H9 (cell line): ENCODE data around the gene NFIX. TPM values are rescaled to one million over a fixed set of nuclear protein-coding genes. Genes with fewer than 3 reads are reported as not detected.

ENCODE experiments used
- DNase-seq: peaks from one replicate; pipeline ENCODE4 v3.0.0-alpha.2; 2017
- H2AFZ ChIP-seq: one replicate; pipeline ENCODE4 v1.6.1; 2013; ENCODE audit warnings: mild to moderate bottlenecking, low read length, control low read depth, moderate library complexity
- H2AK5ac ChIP-seq: 2 replicates; pipeline ENCODE4 v1.6.1; 2013; ENCODE audit warnings: low read length, control low read depth, mixed read lengths; ENCODE audit not compliant: insufficient read length
- H2BK120ac ChIP-seq: one replicate; pipeline ENCODE4 v1.6.1; 2013; ENCODE audit warnings: low read depth, mild to moderate bottlenecking, low read length, control low read depth, inconsistent platforms; ENCODE audit not compliant: poor library complexity, severe bottlenecking
- H2BK12ac ChIP-seq: 2 replicates; pipeline ENCODE4 v1.6.1; 2013; ENCODE audit warnings: low read length, control low read depth, mixed read lengths, low read depth; ENCODE audit not compliant: insufficient read length
- H2BK15ac ChIP-seq: 2 replicates; pipeline ENCODE4 v1.6.1; 2013; ENCODE audit warnings: low read depth, low read length, control low read depth
- H2BK20ac ChIP-seq: one replicate; pipeline ENCODE4 v1.6.1; 2013; ENCODE audit warnings: low read depth, mild to moderate bottlenecking, low read length, control low read depth, inconsistent platforms; ENCODE audit not compliant: poor library complexity, severe bottlenecking
- H2BK5ac ChIP-seq: 2 replicates; pipeline ENCODE4 v1.6.1; 2013; ENCODE audit warnings: low read length, control low read depth, mixed read lengths; ENCODE audit not compliant: insufficient read length
- H3K14ac ChIP-seq: 2 replicates; pipeline ENCODE4 v1.6.1; 2013; ENCODE audit warnings: low read length, control low read depth; ENCODE audit not compliant: insufficient read depth
- H3K18ac ChIP-seq: 2 replicates; pipeline ENCODE4 v1.6.1; 2013; ENCODE audit warnings: low read depth, mild to moderate bottlenecking, mixed read lengths, low read length, control low read depth; ENCODE audit not compliant: insufficient read length
- H3K23ac ChIP-seq: 2 replicates; pipeline ENCODE4 v1.6.1; 2013; ENCODE audit warnings: low read length, control low read depth, mixed read lengths, low read depth; ENCODE audit not compliant: insufficient read length
- H3K23me2 ChIP-seq: 2 replicates; pipeline ENCODE4 v1.6.1; 2013; ENCODE audit warnings: low read depth, mild to moderate bottlenecking, mixed read lengths, low read length, control low read depth; ENCODE audit not compliant: insufficient read length, poor library complexity, severe bottlenecking
- H3K27ac ChIP-seq: 2 replicates; pipeline ENCODE4 v1.5.1; 2013; ENCODE audit warnings: low read length, control low read depth, mixed read lengths, low read depth; ENCODE audit not compliant: insufficient read length
- H3K27me3 ChIP-seq: 2 replicates; pipeline ENCODE4 v1.6.1; 2013; ENCODE audit warnings: low read length, control low read depth, inconsistent platforms; ENCODE audit not compliant: insufficient read depth
- H3K4ac ChIP-seq: 2 replicates; pipeline ENCODE4 v1.6.1; 2013; ENCODE audit warnings: low read depth, mild to moderate bottlenecking, control low read depth, inconsistent platforms, low read length, moderate library complexity
- H3K4me1 ChIP-seq: 2 replicates; pipeline ENCODE4 v1.6.1; 2013; ENCODE audit warnings: low read length, control low read depth, inconsistent platforms; ENCODE audit not compliant: insufficient read depth
- H3K4me2 ChIP-seq: 2 replicates; pipeline ENCODE4 v1.6.1; 2013; ENCODE audit warnings: low read length, control low read depth, mixed read lengths; ENCODE audit not compliant: insufficient read length, insufficient read depth
- H3K56ac ChIP-seq: 2 replicates; pipeline ENCODE4 v1.6.1; 2013; ENCODE audit warnings: low read depth, mild to moderate bottlenecking, mixed read lengths, low read length, control low read depth; ENCODE audit not compliant: insufficient read length
- H3K79me1 ChIP-seq: 2 replicates; pipeline ENCODE4 v1.6.1; 2013; ENCODE audit warnings: low read depth, mild to moderate bottlenecking, moderate library complexity, low read length, control low read depth, inconsistent platforms; ENCODE audit not compliant: insufficient read depth, poor library complexity, severe bottlenecking
- H3K79me2 ChIP-seq: 2 replicates; pipeline ENCODE4 v1.6.1; 2013; ENCODE audit warnings: low read length, control low read depth, inconsistent platforms; ENCODE audit not compliant: insufficient read depth
- H3K9ac ChIP-seq: 2 replicates; pipeline ENCODE4 v1.6.1; 2013; ENCODE audit warnings: low read length, control low read depth, mixed read lengths; ENCODE audit not compliant: insufficient read length; ENCODE audit errors: extremely low read depth
- H3K9me3 ChIP-seq: one replicate; pipeline ENCODE4 v1.6.1; 2013; ENCODE audit warnings: low read depth, low read length, inconsistent platforms; ENCODE audit not compliant: control insufficient read depth
- H3T11ph ChIP-seq: one replicate; pipeline ENCODE4 v1.6.1; 2013; ENCODE audit warnings: mild to moderate bottlenecking, low read length, control low read depth, inconsistent platforms
- H4K20me1 ChIP-seq: one replicate; pipeline ENCODE4 v1.6.1; 2013; ENCODE audit not compliant: control insufficient read depth, insufficient read length, insufficient read depth
- H4K5ac ChIP-seq: 2 replicates; pipeline ENCODE4 v1.6.1; 2013; ENCODE audit warnings: low read depth, mild to moderate bottlenecking, mixed read lengths, low read length, control low read depth; ENCODE audit not compliant: insufficient read length
- H4K8ac ChIP-seq: replicated peaks from 2 replicates; pipeline ENCODE4 v1.6.1; 2013; ENCODE audit warnings: low read length, control low read depth, mixed read lengths, low read depth; ENCODE audit not compliant: insufficient read length
- H4K91ac ChIP-seq: 2 replicates; pipeline ENCODE4 v1.6.1; 2013; ENCODE audit warnings: low read depth, mild to moderate bottlenecking, moderate library complexity, mixed read lengths, low read length, control low read depth; ENCODE audit not compliant: insufficient read length
- H3K27ac Mint-ChIP-seq, 3 experiments: 2 replicates in 2 of 3; 3 replicates in 1 of 3; pipeline ENCODE4 v1.8.0; 2020 to 2021; ENCODE audit warnings: mixed read lengths in 3 of 3, mild to moderate bottlenecking in 1 of 3, moderate library complexity in 1 of 3
- H3K27me3 Mint-ChIP-seq: 2 replicates; pipeline ENCODE4 v1.8.0; 2021; ENCODE audit warnings: low read depth, mild to moderate bottlenecking, moderate library complexity, mixed read lengths
- H3K36me3 Mint-ChIP-seq, 3 experiments: 2 replicates in 2 of 3; 3 replicates in 1 of 3; pipeline ENCODE4 v1.8.0; 2020 to 2021; ENCODE audit warnings: low read depth in 3 of 3, mixed read lengths in 3 of 3; ENCODE audit not compliant: insufficient read depth in 1 of 3
- H3K4me1 Mint-ChIP-seq, 2 experiments: 2 replicates each; pipeline ENCODE4 v1.8.0; 2020; ENCODE audit warnings: mixed read lengths in 2 of 2
- H3K4me3 Mint-ChIP-seq, 2 experiments: 2 replicates in 1 of 2; 3 replicates in 1 of 2; pipeline ENCODE4 v1.8.0; 2020 to 2021; ENCODE audit warnings: mild to moderate bottlenecking in 2 of 2, mixed read lengths in 2 of 2, moderate library complexity in 1 of 2
- H3K9me3 Mint-ChIP-seq, 2 experiments: 2 replicates in 1 of 2; 3 replicates in 1 of 2; pipeline ENCODE4 v1.8.0; 2020; ENCODE audit warnings: mild to moderate bottlenecking in 2 of 2, mixed read lengths in 2 of 2, moderate library complexity in 1 of 2
- CTCF ChIP-seq: fragments of 200-600 bp; sonication (generic); conservative IDR thresholded peaks from 3 replicates; pipeline ENCODE4 v1.8.0; 2021; ENCODE audit warnings: antibody characterized with exemption, mild to moderate bottlenecking
- WGBS: extraction: QIAGEN DNeasy Blood & Tissue Kit; methylation state at CpG from one replicate; pipeline ENCODE4 v1.1.7; 2013; ENCODE audit warnings: missing lambda C conversion rate, low lambda C conversion rate, mixed read lengths; ENCODE audit not compliant: insufficient read length; ENCODE audit errors: extremely low coverage; 5-methylcytosine and 5-hydroxymethylcytosine counted together
- total RNA-seq: library from RNA; stranded (reverse); gene quantifications from 2 replicates; pipeline ENCODE4 v1.2.1, GENCODE V29; 2021

NFIX gene
- total RNA-seq, 1 experiment from 2014 or later, result 0.31 TPM

- no peaks in the 10 kb centered on the region for H3K79me1 ChIP-seq
Observed at GRCh38 chr19:12982648-12983047, 12.6 kb upstream of the NFIX start.

More at GRCh38 chr19:12982648-12983047, 12.6 kb upstream of the NFIX start:
- H3K36me3 Mint-ChIP-seq, result no peaks in the 10 kb centered on the region
- Histone ChIP-seq H3K56ac (no peak overlapping the region), H4K5ac (no peak overlapping the region), H2BK20ac (no peak overlapping the region), H4K91ac (no peak overlapping the region), H3K14ac (no peak overlapping the region), H2AK5ac (no peak overlapping the region), H4K20me1 (no peaks in the 10 kb centered on the region), H2BK120ac (no peak overlapping the region), H3K9me3 (no peaks in the 10 kb centered on the region), H3K79me2 (no peaks in the 10 kb centered on the region), H3K4me1 (no peaks in the 10 kb centered on the region), H3K27ac (no peak overlapping the region), H2AFZ (no peak overlapping the region), H3K9ac (no peak overlapping the region), H3K18ac (no peak overlapping the region), H2BK15ac (no peak overlapping the region), H3K4me2 (no peak overlapping the region), H2BK12ac (no peak overlapping the region), H3T11ph (no peak overlapping the region), H4K8ac (no peak overlapping the region), H3K27me3 (no peaks in the 10 kb centered on the region; the same call in 1 of the 2 replicates), H3K23me2 (no peaks in the 10 kb centered on the region), H3K23ac (no peak overlapping the region), H3K4ac (no peak overlapping the region), H2BK5ac (no peak overlapping the region)
- peaks cover 6 to 9% of the 10 kb centered on the region in 2 experiments for H3K4me1 Mint-ChIP-seq
- no peak for DNase-seq
- WGBS, result no CpG with 5 or more reads among the region's 6 CpGs
- H3K4me3 Mint-ChIP-seq, result no peak overlapping the region
- no peak overlapping the region for H3K27ac Mint-ChIP-seq
- no peaks in the 10 kb centered on the region; a peak in 1 of 5 replicates for H3K9me3 Mint-ChIP-seq
- no peak for TF ChIP-seq CTCF
- peaks cover 16% of the 10 kb centered on the region for H3K27me3 Mint-ChIP-seq
